Measurements from ENCODE around the gene ADORA2A. TPM values are rescaled to one million over a fixed set of nuclear protein-coding genes. Genes with fewer than 3 reads are reported as not detected.

ADORA2A gene
- total RNA-seq, 1 donor from 2014 or later = 16.2 TPM

GRCh38 chr22:24404561-24405275, 22.7 kb upstream of the ADORA2A start:
- DNase-seq = no peak

DNA sequence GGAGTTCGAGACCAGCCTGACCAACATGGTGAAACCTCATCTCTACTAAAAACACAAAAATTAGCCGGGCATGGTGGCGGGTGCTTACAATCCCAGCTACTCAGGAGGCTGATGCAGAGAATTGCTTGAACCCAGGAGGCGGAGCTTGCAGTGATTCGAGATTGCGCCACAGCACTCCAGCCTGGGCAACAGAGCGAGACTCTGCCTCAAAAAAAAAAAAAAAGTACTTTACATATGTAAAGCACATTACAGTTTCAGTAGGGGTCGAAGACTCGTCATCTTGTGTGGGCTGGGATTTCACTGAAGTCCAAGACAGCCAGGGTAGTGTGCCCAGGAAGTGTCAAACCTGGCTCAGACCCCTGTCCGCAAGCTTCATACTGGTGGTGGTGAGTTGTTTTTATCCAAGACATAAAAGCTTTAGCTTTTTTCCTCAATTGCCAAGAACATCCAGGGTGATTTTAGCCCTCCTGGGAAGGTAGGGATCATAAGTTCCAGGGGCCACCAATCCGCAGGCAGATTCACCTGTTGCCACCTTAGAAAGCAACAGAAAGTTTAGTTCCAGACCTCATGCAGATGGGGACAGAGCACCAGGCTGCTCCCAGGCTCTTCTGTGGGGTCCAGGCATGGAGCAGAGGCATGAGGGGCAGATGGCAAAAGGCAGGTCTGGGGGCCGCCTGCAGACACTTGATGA, 21.6 kb upstream of the ADORA2A start:
- DNase-seq = no peak

GRCh38 chr22:24406322-24407277, 20.8 kb upstream of the ADORA2A start:
- DNase-seq = no peak

GRCh38 chr22:24407278-24407665, 20.1 kb upstream of the ADORA2A start:
- peak; percentile 57 for DNase-seq

GRCh38 chr22:24407884-24408283, 19.5 kb upstream of the ADORA2A start:
- no peak for DNase-seq

DNA sequence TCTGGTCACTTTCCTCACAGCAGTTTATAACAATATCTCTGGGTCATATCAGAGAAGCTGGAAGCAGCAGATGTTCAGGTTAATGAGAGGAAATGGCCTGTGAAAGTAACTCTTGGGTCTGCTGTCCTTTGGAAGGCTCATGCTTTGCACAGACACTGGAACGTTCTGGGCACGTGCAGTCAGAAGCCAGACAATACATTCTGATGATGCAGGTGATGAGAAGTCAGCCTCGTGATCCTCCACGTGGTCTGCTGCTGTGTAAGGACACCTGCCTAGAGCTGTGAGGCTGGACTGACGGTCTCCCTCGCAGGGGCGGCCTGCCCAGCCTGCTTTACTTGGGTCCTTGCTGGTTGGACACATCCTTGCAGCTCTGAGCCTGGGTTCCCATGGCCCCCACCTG, 18.8 kb upstream of the ADORA2A start:
- DNase-seq = peak; percentile 74

DNA sequence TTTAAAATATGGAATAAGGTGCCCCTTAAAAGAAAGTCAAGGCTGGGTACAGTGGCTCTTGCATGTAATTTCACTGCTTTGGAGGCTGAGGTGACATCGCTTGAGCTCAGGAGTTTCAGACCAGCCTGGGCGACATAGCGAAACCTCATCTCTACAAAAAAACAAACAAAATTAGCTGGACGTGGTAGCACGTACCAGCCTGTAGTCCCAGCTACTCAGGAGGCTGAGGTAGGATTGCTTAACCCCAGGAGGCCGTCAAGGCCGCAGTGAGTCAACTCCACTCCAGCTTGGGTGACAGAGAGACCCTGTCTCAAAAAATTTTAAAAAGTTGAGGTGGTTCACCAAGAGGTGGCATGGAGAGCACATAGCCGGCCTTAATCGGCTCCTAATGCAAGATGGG, 17.7 kb upstream of the ADORA2A start:
- no peak for DNase-seq

DNA sequence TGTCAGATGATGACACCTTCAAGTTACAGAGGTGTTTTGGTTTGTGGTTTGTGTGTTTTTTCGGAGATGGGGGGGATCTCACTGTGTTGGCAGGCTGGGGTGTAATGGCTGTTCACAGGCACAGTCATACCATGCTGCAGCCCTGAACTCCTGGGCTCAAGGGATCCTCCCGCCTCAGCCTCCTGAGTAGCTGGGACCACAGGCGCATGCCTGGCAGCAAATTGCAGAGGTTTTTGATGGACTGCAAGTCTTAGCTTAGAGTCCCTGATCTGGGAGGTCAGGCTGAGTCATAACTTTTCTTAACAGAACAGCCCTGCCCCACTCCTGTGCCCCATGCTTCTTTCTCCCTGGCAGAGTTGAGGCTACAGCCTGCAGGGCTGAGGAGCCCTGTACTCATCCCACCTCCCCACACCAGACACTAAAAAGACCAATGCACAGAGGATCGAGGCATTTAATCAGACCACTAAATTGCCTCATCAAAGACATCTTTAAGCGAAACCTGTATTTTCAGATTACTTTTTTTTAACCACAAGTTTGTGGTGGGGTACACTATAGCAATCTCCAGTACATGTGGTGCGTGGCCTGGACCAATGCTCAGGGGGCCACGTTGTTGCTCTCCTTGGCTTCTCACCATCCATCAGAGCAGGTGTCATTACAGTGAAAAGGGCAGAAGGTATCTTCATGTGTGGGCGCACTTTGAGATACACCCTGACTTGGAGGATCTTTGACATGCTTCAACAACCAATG, 17.1 kb upstream of the ADORA2A start:
- no peak for DNase-seq

DNA sequence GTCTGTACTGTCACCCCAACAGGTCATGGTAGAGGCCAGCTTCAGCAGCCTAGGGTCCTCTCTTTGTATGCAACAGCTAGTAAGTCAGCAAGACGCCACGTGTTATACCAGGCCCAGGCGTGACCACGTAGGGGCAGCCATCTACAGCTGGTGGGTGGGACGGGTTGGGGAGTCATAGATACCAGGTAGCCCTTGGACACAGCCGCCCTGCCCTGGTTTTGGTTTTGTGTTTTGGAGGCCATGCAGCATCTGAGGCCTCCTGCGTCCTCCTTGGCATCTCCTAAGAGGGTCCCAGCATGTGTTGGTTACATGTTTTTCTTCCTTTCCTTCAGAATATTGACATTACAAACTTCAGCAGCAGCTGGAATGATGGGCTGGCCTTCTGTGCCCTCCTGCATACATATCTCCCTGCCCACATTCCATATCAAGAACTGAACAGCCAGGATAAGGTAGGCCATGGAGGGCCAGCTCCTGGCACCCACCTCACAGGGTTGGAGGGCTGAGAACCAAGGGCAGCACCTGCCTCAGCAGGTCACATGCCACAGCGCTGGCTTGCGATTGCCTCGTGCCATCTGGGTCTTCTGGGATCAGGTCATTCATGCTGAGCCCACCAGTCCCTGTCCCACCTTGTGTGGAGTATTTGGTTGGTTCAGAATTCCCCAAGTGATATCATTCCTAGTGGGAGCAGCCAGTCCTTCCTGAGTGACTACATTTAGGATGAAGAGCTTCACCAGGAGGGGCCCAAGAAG, 16.0 kb upstream of the ADORA2A start:
- no peak for DNase-seq

GRCh38 chr22:24412274-24412673, 15.1 kb upstream of the ADORA2A start:
- DNase-seq = no peak

DNA sequence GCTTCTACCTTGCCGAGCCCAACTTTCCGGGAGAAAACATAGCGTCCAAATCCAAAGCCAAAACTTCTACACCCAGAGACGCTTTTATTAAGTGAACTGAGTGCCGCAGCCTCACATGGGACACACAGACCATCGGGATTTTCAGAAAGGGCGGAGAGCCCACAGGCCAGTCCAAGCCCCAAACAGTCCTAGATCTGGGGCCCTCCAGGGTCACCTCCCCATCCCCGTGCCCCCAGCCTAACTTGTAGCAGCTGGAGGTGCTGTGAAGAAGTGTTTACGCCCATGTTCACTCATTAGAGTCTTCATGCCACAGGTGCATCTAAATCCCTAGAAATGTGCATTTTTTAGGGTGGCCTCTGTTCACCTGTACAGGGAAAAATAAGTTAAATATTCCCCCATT, 14.1 kb upstream of the ADORA2A start:
- DNase-seq = no peak

DNA sequence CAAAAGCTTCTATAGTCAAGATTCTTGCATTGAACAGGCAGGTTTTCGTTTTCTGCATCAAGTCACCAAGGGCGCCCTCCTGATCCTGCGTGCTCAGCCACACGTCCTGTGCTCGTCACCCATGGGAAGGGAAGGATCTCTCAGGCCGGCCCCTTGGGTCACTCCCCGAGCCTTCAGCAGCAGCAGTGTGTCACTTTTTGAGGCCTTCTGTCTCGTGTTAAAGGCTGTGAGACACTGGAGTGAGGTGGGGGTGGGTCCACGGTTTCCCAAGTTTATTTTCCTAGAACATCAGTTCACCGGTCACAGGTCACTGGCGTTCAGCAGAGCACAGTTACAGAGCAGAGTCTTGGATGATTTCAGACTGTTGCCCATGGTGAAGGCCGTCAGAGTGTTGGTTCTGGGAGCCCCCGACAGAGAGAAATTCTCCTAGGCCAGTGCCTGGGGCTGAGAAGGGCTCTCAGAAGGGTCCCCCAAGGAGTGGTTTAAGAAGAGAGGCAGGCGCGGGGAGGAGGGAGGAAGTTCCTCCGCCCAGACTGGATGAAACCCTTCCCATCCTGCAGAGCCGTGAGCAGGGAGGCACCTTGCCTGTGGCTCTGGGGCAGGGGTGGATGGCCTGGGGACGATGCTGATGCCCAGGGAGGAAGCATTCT, 13.5 kb upstream of the ADORA2A start:
- DNase-seq = no peak

- no peak for DNase-seq
Observed at GRCh38 chr22:24414523-24414922, 12.9 kb upstream of the ADORA2A start.

DNA sequence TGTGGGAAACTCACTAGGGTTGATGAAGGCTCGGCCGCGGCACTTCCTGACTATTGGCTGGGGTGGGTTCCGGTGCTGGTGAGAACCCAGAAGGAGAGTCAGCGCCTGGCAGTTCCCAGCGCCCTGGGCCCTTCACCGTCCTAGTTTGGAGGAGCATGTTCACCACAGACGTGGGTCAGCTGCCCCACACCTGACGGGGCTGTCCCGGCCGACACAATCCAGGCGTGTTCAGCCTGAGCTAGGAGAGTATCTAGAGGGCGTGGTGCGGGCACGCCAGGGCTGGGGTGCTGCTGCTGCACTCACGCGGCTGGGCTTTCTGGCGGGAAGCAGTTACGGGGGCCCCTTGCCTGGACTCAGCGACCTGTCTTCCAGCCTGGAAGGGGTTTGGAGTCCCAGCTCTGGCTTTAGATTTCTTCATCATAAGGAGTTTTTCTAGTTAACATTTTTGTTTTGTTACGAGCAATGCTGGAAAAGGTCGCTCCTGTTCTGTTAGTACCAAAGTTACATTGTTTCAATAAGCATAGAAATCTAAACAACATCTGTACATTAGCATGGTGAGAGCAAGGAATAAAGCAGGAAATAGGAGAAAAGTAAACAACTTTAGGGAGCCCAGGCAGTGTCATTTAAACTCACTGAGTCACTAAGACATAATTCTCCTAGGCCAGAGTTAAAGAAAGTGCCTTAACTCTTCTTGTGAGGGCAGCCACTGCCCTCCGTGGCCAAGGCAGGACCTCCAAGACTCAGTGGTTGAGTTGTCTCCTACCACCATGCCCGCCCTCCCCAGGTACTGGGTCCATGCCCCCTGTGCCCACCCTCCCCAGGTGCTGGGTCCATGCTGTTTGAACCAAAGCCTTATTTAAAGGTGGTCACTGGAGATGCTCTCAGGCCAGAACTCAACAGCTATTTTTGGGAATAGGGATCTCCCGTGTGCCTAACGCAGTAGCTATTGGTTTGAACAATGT, 12.1 kb upstream of the ADORA2A start:
- no peak for DNase-seq

- no peak for DNase-seq
Observed at GRCh38 chr22:24416095-24416494, 11.3 kb upstream of the ADORA2A start.

DNA sequence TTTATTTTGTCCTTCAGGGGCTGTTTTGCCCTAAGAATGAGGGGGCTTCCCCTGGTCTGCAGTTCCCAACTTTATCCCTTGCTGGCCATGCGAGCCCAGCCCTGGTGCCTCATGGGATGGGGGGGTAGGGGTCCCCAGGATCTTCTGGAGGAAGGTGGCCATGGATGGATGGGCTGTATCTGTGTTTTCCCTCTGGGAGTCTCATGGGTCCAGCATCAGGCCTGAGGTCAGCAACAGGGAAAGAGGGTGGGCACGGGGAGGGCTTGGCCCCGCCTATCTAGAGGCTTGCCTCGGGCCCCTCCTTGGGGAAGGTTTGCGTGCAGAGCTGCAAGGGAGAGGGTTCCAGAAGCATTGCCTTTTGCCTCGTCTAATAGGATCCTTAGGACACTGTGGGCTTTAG, 10.8 kb upstream of the ADORA2A start:
- no peak for DNase-seq

DNA sequence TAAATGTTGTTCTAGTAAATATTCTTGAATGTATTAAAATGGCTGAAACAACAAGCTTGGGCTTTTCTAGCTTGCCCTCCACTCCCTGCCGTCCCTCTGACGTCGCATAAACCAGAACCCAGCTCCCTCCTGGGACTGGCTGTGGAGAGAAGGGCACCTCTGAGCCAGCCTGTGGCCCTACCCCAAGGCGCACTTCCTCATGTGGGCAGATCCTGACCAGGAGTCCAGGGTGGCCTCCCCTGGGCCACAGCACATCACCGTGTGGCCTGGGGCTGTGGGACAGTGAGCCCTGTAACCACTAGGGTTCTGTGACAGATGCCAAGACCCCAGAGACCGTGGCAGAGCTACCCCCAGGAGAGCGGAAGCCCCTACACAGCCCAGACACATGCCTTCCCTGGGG, 10.2 kb upstream of the ADORA2A start:
- no peak for DNase-seq

DNA sequence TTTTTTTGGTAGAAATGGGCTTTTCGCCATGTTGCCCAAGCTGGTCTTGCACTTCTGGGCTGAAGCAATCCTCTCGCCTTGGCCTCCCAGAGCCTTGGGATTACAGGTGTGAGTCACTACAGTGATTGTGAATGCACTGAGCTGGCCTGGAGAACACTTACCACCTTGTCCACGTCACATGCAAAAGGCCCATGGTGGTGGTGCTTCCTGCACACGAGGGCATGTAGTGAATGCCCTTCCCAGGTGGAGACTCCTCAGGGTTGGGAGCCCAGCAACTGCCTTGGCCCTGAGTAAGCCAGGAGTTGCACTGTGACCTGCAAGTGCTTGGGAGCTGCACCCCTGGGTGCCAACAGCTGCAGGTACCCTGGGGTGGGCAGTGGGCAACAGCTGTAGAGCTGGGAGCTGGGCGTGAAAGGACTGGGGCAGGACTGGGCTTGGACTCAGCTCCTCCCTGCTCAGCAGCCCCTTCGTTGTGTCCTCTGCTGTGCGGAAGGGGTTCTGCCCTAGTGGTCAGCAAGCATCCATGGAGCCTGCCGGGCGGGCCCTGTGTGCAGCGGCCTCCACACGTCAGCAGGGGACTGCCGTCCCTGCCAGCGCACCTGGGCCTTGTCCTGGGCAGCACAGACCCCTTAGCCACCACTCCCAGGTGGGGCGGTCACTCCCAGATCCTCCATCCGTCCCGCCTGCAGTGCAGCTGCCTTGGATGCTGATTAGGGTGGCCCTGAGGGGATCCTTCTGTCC, 9.3 kb upstream of the ADORA2A start:
- DNase-seq = no peak

DNA sequence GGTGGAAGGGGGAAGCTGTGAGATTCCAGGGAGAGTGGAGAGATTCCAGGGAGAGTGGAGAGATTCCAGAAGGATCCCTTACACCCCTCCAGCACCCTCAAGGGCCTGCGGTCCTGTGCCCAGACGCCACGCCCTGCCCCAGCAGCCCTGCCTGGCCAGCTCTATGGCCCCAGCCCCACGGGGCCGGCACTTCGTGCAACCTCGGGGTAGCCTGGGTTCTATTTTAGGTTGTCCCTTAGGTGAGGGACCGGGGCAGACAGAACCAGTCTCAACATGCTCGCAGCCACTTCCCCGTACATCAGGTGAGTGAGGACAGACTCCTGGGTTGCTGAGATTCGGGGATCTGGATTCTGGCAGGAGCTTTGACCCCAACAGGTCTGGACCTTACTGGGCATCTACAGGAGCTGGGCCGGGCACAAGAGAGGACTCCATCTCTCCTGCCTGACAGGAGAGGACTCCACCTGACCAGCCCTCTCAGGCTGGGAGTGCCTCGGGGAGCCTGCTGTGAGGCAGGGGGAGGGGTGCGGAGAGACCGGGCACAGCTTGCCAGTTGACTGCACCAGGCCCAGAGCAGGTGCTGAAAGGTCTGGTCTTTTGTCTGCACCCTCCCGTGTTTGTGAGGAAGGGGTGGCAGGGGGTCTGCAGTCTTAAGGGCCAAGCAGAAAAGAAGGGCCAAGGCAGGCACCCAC, 8.5 kb upstream of the ADORA2A start:
- no peak for DNase-seq
